Breast epithelium (tissue), 4 donors: Measurements from ENCODE around the gene CDK4. TPM values are rescaled to one million over a fixed set of nuclear protein-coding genes. Genes with fewer than 3 reads are reported as not detected.

ENCODE experiments used
- DNase-seq, 2 donors: peaks; one replicate each; pipeline ENCODE4 v3.0.0-alpha.2; 2019; ENCODE audit warnings: low spot score in 2 of 2
- H3K27ac ChIP-seq, 2 donors: fragments of 200-600 bp; sonication (generic) in 1 of 2; one replicate each; pipeline ENCODE4 v1.5.1; 2016 to 2019; ENCODE audit warnings: mild to moderate bottlenecking in 1 of 2
- H3K27me3 ChIP-seq, 2 donors: fragments of 200-600 bp; sonication (generic) in 1 of 2; one replicate each; pipeline versions ENCODE4 v1.5.1 to v1.6.0; 2017 to 2019; ENCODE audit warnings: control low read depth in 1 of 2, mild to moderate bottlenecking in 1 of 2
- H3K36me3 ChIP-seq: fragments of 200-600 bp; one replicate; pipeline ENCODE4 v1.5.1; 2019
- H3K4me1 ChIP-seq, 2 donors: fragments of 200-600 bp; sonication (generic); one replicate each; pipeline ENCODE4 v1.5.1; 2016 to 2019; ENCODE audit warnings: control low read depth in 1 of 2
- H3K4me3 ChIP-seq, 3 donors: fragments of 200-600 bp; sonication (generic); 1 replicate in 2 of 3; 2 replicates in 1 of 3; pipeline ENCODE4 v1.5.1; 2016 to 2019; ENCODE audit warnings: mild to moderate bottlenecking in 3 of 3, moderate library complexity in 2 of 3
- H3K9me3 ChIP-seq, 2 donors: fragments of 200-600 bp; sonication (generic) in 1 of 2; one replicate each; pipeline ENCODE4 v1.5.1; 2016 to 2019; ENCODE audit warnings: control low read depth in 1 of 2
- POLR2A ChIP-seq: fragments of 450-650 bp; IDR thresholded peaks from one replicate; pipeline ENCODE4 v1.6.1; 2016; ENCODE audit warnings: antibody characterized with exemption, mild to moderate bottlenecking, moderate library complexity
- POLR2AphosphoS5 ChIP-seq, 3 donors: sonication (generic); formaldehyde crosslinking; IDR thresholded peaks; one replicate each; pipeline ENCODE4 v1.6.1; 2017; ENCODE audit warnings: antibody characterized with exemption in 3 of 3
- intact Hi-C: fragments of 100-400 bp; cut with DNase I; formaldehyde crosslinking; loops from one replicate; pipeline ENCODE4 v1.15.1; 2023; ENCODE audit warnings: low total_unique reads
- total RNA-seq, 3 donors: library from RNA; depleted of rRNA; stranded (reverse); fragments of >200 nt; gene quantifications; one replicate each; pipeline ENCODE4 v1.1.0, GENCODE V29; 2016
- TF ChIP-seq, protein P1 (sequence below), 3 donors: fragments of 450-650 bp; IDR thresholded peaks; one replicate each; pipeline ENCODE4 v1.5.1; 2016 to 2017; ENCODE audit warnings: antibody characterized with exemption in 3 of 3, mild to moderate bottlenecking in 3 of 3, moderate library complexity in 3 of 3

CDK4 gene
- total RNA-seq, 3 donors from 2014 or later = 105 to 136 (median 109) TPM

DNA sequence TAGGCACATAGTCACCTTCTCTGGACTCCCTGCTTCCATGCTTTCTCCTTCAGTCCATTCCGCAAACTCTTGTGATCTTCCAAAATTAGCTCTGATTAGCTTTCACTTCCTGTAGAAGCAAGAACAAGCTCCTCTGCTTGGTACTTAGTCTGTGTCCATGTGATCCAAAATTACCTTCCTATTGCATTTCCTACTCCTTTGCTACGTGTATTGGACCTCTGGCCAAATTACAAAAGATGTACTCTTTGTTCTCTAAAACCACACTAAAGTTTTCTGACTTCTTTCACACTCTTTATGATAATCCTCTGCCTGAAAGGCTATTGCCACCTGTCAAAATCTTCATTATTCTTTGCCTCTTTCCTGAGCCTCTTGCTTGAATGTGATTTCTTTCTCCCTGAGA, 29.7 kb upstream of the CDK4 start:
- no peaks in the 10 kb centered on the region for H3K9me3 ChIP-seq
- H3K27ac ChIP-seq = no peak overlapping the region
- intact Hi-C loops = loop anchor here (5.0 kb wide), 1 partner anchor 40 kb away; no protein-coding TSS in a partner anchor
- H3K4me3 ChIP-seq = no peak overlapping the region
- DNase-seq = no peak
- H3K36me3 ChIP-seq = no peaks in the 10 kb centered on the region
- TF ChIP-seq POLR2A (no peak), POLR2AphosphoS5 (IDR thresholded peaks at IDR 0.05) (no peak)
- TF ChIP-seq, protein P1, sequence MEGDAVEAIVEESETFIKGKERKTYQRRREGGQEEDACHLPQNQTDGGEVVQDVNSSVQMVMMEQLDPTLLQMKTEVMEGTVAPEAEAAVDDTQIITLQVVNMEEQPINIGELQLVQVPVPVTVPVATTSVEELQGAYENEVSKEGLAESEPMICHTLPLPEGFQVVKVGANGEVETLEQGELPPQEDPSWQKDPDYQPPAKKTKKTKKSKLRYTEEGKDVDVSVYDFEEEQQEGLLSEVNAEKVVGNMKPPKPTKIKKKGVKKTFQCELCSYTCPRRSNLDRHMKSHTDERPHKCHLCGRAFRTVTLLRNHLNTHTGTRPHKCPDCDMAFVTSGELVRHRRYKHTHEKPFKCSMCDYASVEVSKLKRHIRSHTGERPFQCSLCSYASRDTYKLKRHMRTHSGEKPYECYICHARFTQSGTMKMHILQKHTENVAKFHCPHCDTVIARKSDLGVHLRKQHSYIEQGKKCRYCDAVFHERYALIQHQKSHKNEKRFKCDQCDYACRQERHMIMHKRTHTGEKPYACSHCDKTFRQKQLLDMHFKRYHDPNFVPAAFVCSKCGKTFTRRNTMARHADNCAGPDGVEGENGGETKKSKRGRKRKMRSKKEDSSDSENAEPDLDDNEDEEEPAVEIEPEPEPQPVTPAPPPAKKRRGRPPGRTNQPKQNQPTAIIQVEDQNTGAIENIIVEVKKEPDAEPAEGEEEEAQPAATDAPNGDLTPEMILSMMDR (IDR thresholded peaks at IDR 0.05) = no peak
- H3K4me1 ChIP-seq = no peaks in the 10 kb centered on the region
- H3K27me3 ChIP-seq = no peaks in the 10 kb centered on the region

DNA sequence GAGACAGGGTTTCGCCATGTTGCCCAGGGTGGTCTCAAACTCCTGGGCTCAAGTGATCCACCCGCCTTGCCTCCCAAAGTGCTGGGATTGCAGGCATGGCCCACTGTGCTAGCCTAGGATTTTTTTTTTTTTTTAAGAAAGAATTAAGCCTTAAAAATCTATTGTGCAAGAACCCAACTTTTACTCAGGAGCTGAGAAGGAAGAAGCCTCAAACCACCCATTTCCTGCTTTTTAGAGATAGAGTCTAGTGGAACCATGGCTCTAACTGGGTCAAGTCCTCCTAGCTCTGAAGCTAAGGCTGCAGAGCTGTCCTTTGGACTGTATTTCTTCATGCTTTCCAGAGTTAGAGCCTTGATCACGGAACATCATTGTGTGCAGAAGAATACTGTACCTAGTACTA, 29.1 kb upstream of the CDK4 start:
- TF ChIP-seq POLR2AphosphoS5 (IDR thresholded peaks at IDR 0.05) (no peak), POLR2A (no peak)
- TF ChIP-seq, protein P1 (IDR thresholded peaks at IDR 0.05) = no peak
- H3K27me3 ChIP-seq = no peaks in the 10 kb centered on the region
- intact Hi-C loops = loop anchor here (5.0 kb wide), 1 partner anchor 41 kb away; no protein-coding TSS in a partner anchor
- H3K9me3 ChIP-seq = no peaks in the 10 kb centered on the region
- H3K4me3 ChIP-seq = no peak overlapping the region
- H3K36me3 ChIP-seq = no peaks in the 10 kb centered on the region
- H3K4me1 ChIP-seq = no peaks in the 10 kb centered on the region
- no peak for DNase-seq
- no peak overlapping the region for H3K27ac ChIP-seq

- Histone ChIP-seq H3K36me3 (no peaks in the 10 kb centered on the region), H3K4me3 (no peak overlapping the region), H3K4me1 (no peaks in the 10 kb centered on the region), H3K27ac (peak overlapping the region in 1 of 2 donors; percentile 19), H3K9me3 (no peaks in the 10 kb centered on the region), H3K27me3 (no peaks in the 10 kb centered on the region)
- DNase-seq = no peak
- intact Hi-C loops = loop anchor here (5.0 kb wide), 1 partner anchor 42 kb away; no protein-coding TSS in a partner anchor
- no peak for TF ChIP-seq POLR2AphosphoS5 (IDR thresholded peaks at IDR 0.05)
- TF ChIP-seq, protein P1 (IDR thresholded peaks at IDR 0.05) = no peak
- TF ChIP-seq POLR2A = no peak
Observed at GRCh38 chr12:57780284-57780897, 28.3 kb upstream of the CDK4 start.

DNA sequence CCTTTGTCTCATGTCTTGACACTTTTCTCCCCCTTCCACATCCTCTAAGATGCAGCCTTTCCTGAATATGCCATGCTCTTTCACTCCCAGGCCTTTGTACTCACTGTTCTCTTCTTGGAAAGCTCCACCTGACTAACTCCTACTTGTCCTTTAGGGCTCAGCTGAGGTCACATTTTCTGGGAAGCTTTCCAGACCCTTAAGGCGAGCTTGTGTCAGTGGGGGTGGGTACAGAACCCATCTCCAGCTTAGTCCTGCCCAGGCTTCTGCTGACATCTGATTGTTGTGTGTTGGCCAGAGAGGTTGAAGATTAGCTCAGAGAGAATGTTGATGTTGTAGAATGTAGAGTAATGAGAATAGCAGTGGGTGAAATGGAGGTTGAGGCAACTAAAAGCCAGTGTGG, 27.6 kb upstream of the CDK4 start:
- intact Hi-C loops = loop anchor here (5.0 kb wide), 1 partner anchor 43 kb away; no protein-coding TSS in a partner anchor
- Histone ChIP-seq H3K36me3 (no peaks in the 10 kb centered on the region), H3K27me3 (no peaks in the 10 kb centered on the region), H3K27ac (peak overlapping the region in 1 of 2 donors; percentile 19), H3K4me1 (no peaks in the 10 kb centered on the region), H3K4me3 (no peak overlapping the region), H3K9me3 (no peaks in the 10 kb centered on the region)
- TF ChIP-seq POLR2A (no peak), POLR2AphosphoS5 (IDR thresholded peaks at IDR 0.05) (no peak)
- TF ChIP-seq, protein P1 (IDR thresholded peaks at IDR 0.05) = no peak
- no peak for DNase-seq

DNA sequence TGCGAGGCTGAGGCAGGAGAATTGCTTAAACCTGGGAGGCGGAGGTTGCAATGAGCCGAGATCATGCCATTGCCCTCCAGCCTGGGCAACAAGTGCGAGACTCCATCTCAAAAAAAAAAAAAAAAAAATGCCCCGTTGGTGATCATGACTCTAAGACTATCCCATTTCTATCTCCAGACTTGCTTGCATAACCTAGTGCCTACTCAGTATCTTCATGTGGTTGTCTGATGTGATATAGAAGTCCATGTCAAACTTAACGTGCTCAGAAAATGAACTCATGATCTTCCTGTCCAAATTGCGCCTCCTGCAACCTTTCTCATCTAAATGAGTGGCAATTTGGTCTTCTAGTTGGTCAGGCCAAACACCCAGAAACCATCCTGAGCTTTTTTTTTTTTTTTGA, 25.8 kb upstream of the CDK4 start:
- no peaks in the 10 kb centered on the region for H3K36me3 ChIP-seq
- no peak for TF ChIP-seq POLR2AphosphoS5 (IDR thresholded peaks at IDR 0.05)
- no peak for TF ChIP-seq POLR2A
- TF ChIP-seq, protein P1 (IDR thresholded peaks at IDR 0.05) = no peak
- H3K9me3 ChIP-seq = no peaks in the 10 kb centered on the region
- intact Hi-C loops = no loop called here
- H3K4me1 ChIP-seq = no peaks in the 10 kb centered on the region
- DNase-seq = no peak
- no peak overlapping the region for H3K27ac ChIP-seq
- no peaks in the 10 kb centered on the region for H3K27me3 ChIP-seq
- H3K4me3 ChIP-seq = no peak overlapping the region
